Transverse colon (tissue), 4 donors: ENCODE measurements around the gene ST7L. TPM values are rescaled to one million over a fixed set of nuclear protein-coding genes. Genes with fewer than 3 reads are reported as not detected.

Experiments used
- DNase-seq: peaks from one replicate; pipeline ENCODE4 v3.0.0-alpha.2; 2019
- H3K27ac ChIP-seq, 4 donors: fragments of 200-600 bp; sonication (generic); 2 replicates each; pipeline ENCODE4 v1.5.1; 2016 to 2018; ENCODE audit warnings: inconsistent platforms in 4 of 4
- H3K27me3 ChIP-seq: fragments of 200-600 bp; sonication (generic); 2 replicates; pipeline ENCODE4 v1.5.1; 2017; ENCODE audit warnings: inconsistent platforms
- H3K36me3 ChIP-seq, 4 donors: fragments of 200-600 bp; sonication (generic); 2 replicates each; pipeline ENCODE4 v1.5.1; 2017 to 2019; ENCODE audit warnings: inconsistent platforms in 4 of 4
- H3K4me1 ChIP-seq, 4 donors: fragments of 200-600 bp; sonication (generic); 2 replicates each; pipeline ENCODE4 v1.5.1; 2017 to 2020; ENCODE audit warnings: inconsistent platforms in 4 of 4
- H3K4me3 ChIP-seq, 4 donors: fragments of 200-600 bp; sonication (generic); 1 replicate in 1 of 4; 2 replicates in 3 of 4; pipeline versions ENCODE4 v1.5.1 to v1.6.1; 2017 to 2019; ENCODE audit warnings: inconsistent platforms in 4 of 4
- H3K9me3 ChIP-seq, 2 donors: fragments of 200-600 bp; sonication (generic); 2 replicates each; pipeline ENCODE4 v1.5.1; 2017 to 2019; ENCODE audit warnings: inconsistent platforms in 2 of 2
- CTCF ChIP-seq, 5 experiments: fragments of 200-600 bp in 3 of 5; fragments of 450-650 bp in 2 of 5; sonication (generic) in 3 of 5; IDR thresholded peaks; 1 replicate in 2 of 5; 2 replicates in 3 of 5; pipeline ENCODE4 v1.5.1; 2016 to 2017; ENCODE audit warnings: antibody characterized with exemption in 5 of 5, inconsistent platforms in 3 of 5, mild to moderate bottlenecking in 2 of 5, moderate library complexity in 1 of 5
- EP300 ChIP-seq: sonication (generic); formaldehyde crosslinking; IDR thresholded peaks from one replicate; pipeline ENCODE4 v1.6.1; 2017; ENCODE audit warnings: antibody characterized with exemption, low read depth
- POLR2A ChIP-seq: fragments of 450-650 bp; IDR thresholded peaks from one replicate; pipeline ENCODE4 v1.6.1; 2016; ENCODE audit warnings: antibody characterized with exemption, mild to moderate bottlenecking, moderate library complexity
- POLR2AphosphoS5 ChIP-seq, 3 donors: sonication (generic); formaldehyde crosslinking; IDR thresholded peaks; one replicate each; pipeline ENCODE4 v1.6.1; 2016; ENCODE audit warnings: antibody characterized with exemption in 3 of 3
- WGBS, 2 donors: methylation state at CpG; one replicate each; pipeline ENCODE4 v1.1.5; 2018; ENCODE audit warnings: low coverage in 1 of 2; 5-methylcytosine and 5-hydroxymethylcytosine counted together
- in situ Hi-C, 4 donors: fragments of 200-750 bp; cut with MboI; loops; one replicate each; pipeline versions ENCODE4 v1.15.0 to v1.15.1; 2017; ENCODE audit warnings: low sequenced_read_pairs in 3 of 4, low pct_ligation_motif_present in 1 of 4, low pct_unique_long_range_greater_than_20kb in 1 of 4
- intact Hi-C: fragments of 100-400 bp; cut with DNase I; formaldehyde crosslinking; loops from one replicate; pipeline ENCODE4 v1.15.1; 2023; ENCODE audit warnings: low total_unique reads
- total RNA-seq, 4 donors: library from RNA; depleted of rRNA; stranded (reverse); fragments of >200 nt; gene quantifications; one replicate each; pipeline ENCODE4 v1.1.0, GENCODE V29; 2016

The ST7L gene
- total RNA-seq, 4 donors from 2014 or later, result 7.0 to 37.4 (median 24.9) TPM

- Histone ChIP-seq H3K36me3 (no peaks in the 10 kb centered on the region), H3K27me3 (no peaks in the 10 kb centered on the region), H3K4me3 (peak overlapping the region; percentile 30 to 98 (median 86)), H3K4me1 (peaks cover 16 to 50% (median 38%) of the 10 kb centered on the region in 4 donors), H3K9me3 (no peaks in the 10 kb centered on the region), H3K27ac (peak overlapping the region; percentile 93 to 98 (median 97))
- WGBS, 2 donors, result 0 to 1% methylated on average over 5 to 6 of the region's 6 CpGs
- intact Hi-C loops (loop anchor here (1.0 kb wide), 1 partner anchor 86 kb away; no protein-coding TSS in a partner anchor), in situ Hi-C loops (loop anchor here in 3 of 4 donors (10.0 to 25.0 kb wide), 3 partner anchors 84 to 233 kb away; partner anchors contain the start of genes CTTNBP2NL (in 2 of the 3), RHOC (in 1 of the 3) and WNT2B (in 1 of the 3))
- peak in 1 of 3 donors; percentile 11 for TF ChIP-seq POLR2AphosphoS5 (IDR thresholded peaks at IDR 0.05)
- no peak for TF ChIP-seq EP300
- DNase-seq, result no peak
Measured at GRCh38 chr1:112620377-112620695, 1.4 kb upstream of the ST7L start.

GRCh38 chr1:112619518-112620376 is 806 bp upstream of the ST7L start, which contains the start of gene CAPZA1:
CAPZA1 (plus strand) TSS chr1:112619832; CDS start chr1:112619845, 13 bp downstream.
- no peaks in the 10 kb centered on the region for H3K27me3 ChIP-seq
- in situ Hi-C loops (loop anchor here (10.0 to 25.0 kb wide), 6 partner anchors 85 to 232 kb away; partner anchors contain the start of genes CTTNBP2NL (in 4 of the 4), WNT2B (in 2 of the 4), PPM1J (in 1 of the 4) and RHOC (in 1 of the 4)), intact Hi-C loops (loop anchor here (1.0 kb wide), 1 partner anchor 87 kb away; no protein-coding TSS in a partner anchor)
- H3K27ac ChIP-seq, result peak within 1 kb of the TSS; percentile 93 to 98 (median 97)
- 0% methylated on average over 6 to 50 of the region's 50 CpGs for WGBS, 2 donors
- H3K4me1 ChIP-seq, result peaks cover 16 to 45% (median 35%) of the 10 kb centered on the region in 4 donors
- peak within 1 kb of the TSS; percentile 81 to 98 (median 86) for H3K4me3 ChIP-seq
- TF ChIP-seq POLR2A (peak; percentile 92), CTCF (IDR thresholded peaks at IDR 0.05) (no peak), POLR2AphosphoS5 (IDR thresholded peaks at IDR 0.05) (peak; percentile 87 to 94 (median 94)), EP300 (peak; percentile 1)
- no peaks in the 10 kb centered on the region for H3K36me3 ChIP-seq
- peak; percentile 95 for DNase-seq
- no peaks in the 10 kb centered on the region for H3K9me3 ChIP-seq

GRCh38 chr1:112618114-112618720 is 724 bp downstream of the ST7L start:
- H3K36me3 ChIP-seq, result no peaks in the 10 kb centered on the region
- peak overlapping the region; percentile 93 to 98 (median 97) for H3K27ac ChIP-seq
- 0 to 1% methylated on average over 8 to 12 of the region's 12 CpGs for WGBS, 2 donors
- H3K9me3 ChIP-seq, result no peaks in the 10 kb centered on the region
- H3K4me1 ChIP-seq, result peaks cover 16 to 39% (median 34%) of the 10 kb centered on the region in 4 donors
- no peaks in the 10 kb centered on the region for H3K27me3 ChIP-seq
- in situ Hi-C loops, result loop anchor here (10.0 to 25.0 kb wide), 5 partner anchors 97 to 231 kb away; partner anchors contain the start of genes CTTNBP2NL (in 4 of the 4), WNT2B (in 2 of the 4) and PPM1J (in 1 of the 4)
- peak; percentile 25 for TF ChIP-seq POLR2A
- no peak for TF ChIP-seq EP300
- TF ChIP-seq POLR2AphosphoS5 (IDR thresholded peaks at IDR 0.05), result peak in 2 of 3 donors; percentile 31 to 62
- no peak for TF ChIP-seq CTCF (IDR thresholded peaks at IDR 0.05)
- DNase-seq, result no peak
- intact Hi-C loops, result no loop called here
- H3K4me3 ChIP-seq, result peak overlapping the region; percentile 81 to 98 (median 86)

GRCh38 chr1:112614460-112615065 is 4.4 kb downstream of the ST7L start:
- H3K9me3 ChIP-seq, result no peaks in the 10 kb centered on the region
- no peak for DNase-seq
- no peak overlapping the region for H3K27ac ChIP-seq
- no peak overlapping the region for H3K4me3 ChIP-seq
- peaks cover 0 to 16% (median 8%) of the 10 kb centered on the region in 4 donors for H3K36me3 ChIP-seq
- in situ Hi-C loops, result loop anchor here (10.0 to 25.0 kb wide), 5 partner anchors 100 to 227 kb away; partner anchors contain the start of genes CTTNBP2NL (in 4 of the 4), WNT2B (in 2 of the 4) and PPM1J (in 1 of the 4)
- peaks cover 5 to 15% (median 9%) of the 10 kb centered on the region in 4 donors for H3K4me1 ChIP-seq
- intact Hi-C loops, result no loop called here
- no peaks in the 10 kb centered on the region for H3K27me3 ChIP-seq
- WGBS, 2 donors, result 63 to 76% methylated on average over 6 of the region's 6 CpGs
- TF ChIP-seq POLR2A (no peak), CTCF (IDR thresholded peaks at IDR 0.05) (peak; percentile 16 to 63 (median 52))
